ENCODE measurements around the gene PPM1K. TPM values are rescaled to one million over a fixed set of nuclear protein-coding genes. Genes with fewer than 3 reads are reported as not detected.

PPM1K gene
- total RNA-seq, 1 experiment from 2014 or later, result 10.4 TPM

DNA sequence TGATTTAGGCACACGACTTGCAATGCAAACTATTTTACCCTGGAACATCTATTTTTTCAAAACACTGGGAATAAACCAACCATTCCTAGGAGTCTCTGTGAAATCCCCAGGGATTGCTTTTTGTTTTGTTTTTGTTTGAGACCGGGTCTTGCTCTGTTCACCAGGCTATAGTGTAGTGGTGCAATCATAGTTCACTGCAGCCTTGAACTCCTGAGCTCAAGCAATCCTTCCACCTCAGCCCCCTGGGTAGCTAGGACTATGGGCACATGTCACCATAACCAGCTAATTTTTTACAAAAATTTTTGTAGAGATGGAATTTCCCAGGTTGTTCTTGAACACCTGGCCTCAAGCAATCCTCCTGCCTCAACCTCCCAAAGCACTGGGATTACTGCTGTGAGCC lies 37.8 kb downstream of the PPM1K start:
- Mint-ChIP-seq H3K4me3 (no peak overlapping the region), H3K4me1 (peaks cover 0 to 5% of the 10 kb centered on the region in 2 experiments; a peak in 2 of 4 replicates), H3K27me3 (ENCODE audit: low read depth) (no peaks in the 10 kb centered on the region), H3K9me3 (no peaks in the 10 kb centered on the region; a peak in 1 of 5 replicates), H3K36me3 (ENCODE audit: insufficient read depth in 1 of 3, low read depth in 3 of 3) (no peaks in the 10 kb centered on the region), H3K27ac (no peak overlapping the region)
- Histone ChIP-seq H3K23ac (ENCODE audit: insufficient read length, low read depth, low read length) (no peak overlapping the region), H3K4me2 (ENCODE audit: insufficient read depth, insufficient read length, low read length) (no peak overlapping the region), H4K20me1 (ENCODE audit: control insufficient read depth, insufficient read depth, insufficient read length) (no peaks in the 10 kb centered on the region), H3K18ac (ENCODE audit: insufficient read length, low read depth, low read length) (no peak overlapping the region), H2AFZ (ENCODE audit: low read length) (no peak overlapping the region), H3K9me3 (ENCODE audit: control insufficient read depth, low read depth, low read length) (no peaks in the 10 kb centered on the region), H2AK5ac (ENCODE audit: insufficient read length, low read length) (no peak overlapping the region), H3K27ac (ENCODE audit: insufficient read length, low read depth, low read length) (no peak overlapping the region), H3K56ac (ENCODE audit: insufficient read length, low read depth, low read length) (no peak overlapping the region), H3K27me3 (ENCODE audit: insufficient read depth, low read length) (no peaks in the 10 kb centered on the region), H2BK5ac (ENCODE audit: insufficient read length, low read length) (no peak overlapping the region), H3K14ac (ENCODE audit: insufficient read depth, low read length) (no peak overlapping the region), H4K8ac (replicated peaks; ENCODE audit: insufficient read length, low read depth, low read length) (no peak overlapping the region), H3K79me2 (ENCODE audit: insufficient read depth, low read length) (no peaks in the 10 kb centered on the region; the same call in 1 of the 2 replicates), H2BK12ac (ENCODE audit: insufficient read length, low read depth, low read length) (no peak overlapping the region), H3K4me1 (ENCODE audit: insufficient read depth, low read length) (no peaks in the 10 kb centered on the region), H3K9ac (ENCODE audit: extremely low read depth, insufficient read length, low read length) (no peak overlapping the region), H4K91ac (ENCODE audit: insufficient read length, low read depth, low read length) (no peak overlapping the region), H3K23me2 (ENCODE audit: insufficient read length, low read depth, low read length, poor library complexity, severe bottlenecking) (no peaks in the 10 kb centered on the region), H2BK20ac (ENCODE audit: low read depth, low read length, poor library complexity, severe bottlenecking) (no peak overlapping the region), H2BK120ac (ENCODE audit: low read depth, low read length, poor library complexity, severe bottlenecking) (no peak overlapping the region), H3K79me1 (ENCODE audit: insufficient read depth, low read depth, low read length, poor library complexity, severe bottlenecking) (no peaks in the 10 kb centered on the region), H2BK15ac (ENCODE audit: low read depth, low read length) (no peak overlapping the region), H3T11ph (ENCODE audit: low read length) (no peak overlapping the region), H3K4ac (ENCODE audit: low read depth, low read length) (no peak overlapping the region), H4K5ac (ENCODE audit: insufficient read length, low read depth, low read length) (no peak overlapping the region)
- no CpG with 5 or more reads among the region's 2 CpGs for WGBS (ENCODE audit: extremely low coverage, insufficient read length, low lambda C conversion rate)
- TF ChIP-seq, protein P1, sequence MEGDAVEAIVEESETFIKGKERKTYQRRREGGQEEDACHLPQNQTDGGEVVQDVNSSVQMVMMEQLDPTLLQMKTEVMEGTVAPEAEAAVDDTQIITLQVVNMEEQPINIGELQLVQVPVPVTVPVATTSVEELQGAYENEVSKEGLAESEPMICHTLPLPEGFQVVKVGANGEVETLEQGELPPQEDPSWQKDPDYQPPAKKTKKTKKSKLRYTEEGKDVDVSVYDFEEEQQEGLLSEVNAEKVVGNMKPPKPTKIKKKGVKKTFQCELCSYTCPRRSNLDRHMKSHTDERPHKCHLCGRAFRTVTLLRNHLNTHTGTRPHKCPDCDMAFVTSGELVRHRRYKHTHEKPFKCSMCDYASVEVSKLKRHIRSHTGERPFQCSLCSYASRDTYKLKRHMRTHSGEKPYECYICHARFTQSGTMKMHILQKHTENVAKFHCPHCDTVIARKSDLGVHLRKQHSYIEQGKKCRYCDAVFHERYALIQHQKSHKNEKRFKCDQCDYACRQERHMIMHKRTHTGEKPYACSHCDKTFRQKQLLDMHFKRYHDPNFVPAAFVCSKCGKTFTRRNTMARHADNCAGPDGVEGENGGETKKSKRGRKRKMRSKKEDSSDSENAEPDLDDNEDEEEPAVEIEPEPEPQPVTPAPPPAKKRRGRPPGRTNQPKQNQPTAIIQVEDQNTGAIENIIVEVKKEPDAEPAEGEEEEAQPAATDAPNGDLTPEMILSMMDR (conservative IDR thresholded peaks at IDR 0.05), result no peak
- no peak for DNase-seq

Data from H9 (cell line).